GM19099 (cell line): Measurements from ENCODE around the gene DTD1.

Experiments
- POLR2A ChIP-seq: IDR thresholded peaks from 3 replicates; pipeline ENCODE4 v1.6.1; 2011; ENCODE audit warnings: low read depth; ENCODE audit not compliant: insufficient read length; ENCODE audit errors: extremely low read depth

DTD1 gene

GRCh38 chr20:18734525-18735189 is 146.8 kb downstream of the DTD1 start:
- TF ChIP-seq POLR2A, result no peak

GRCh38 chr20:18737140-18737539 is 149.3 kb downstream of the DTD1 start:
- no peak for TF ChIP-seq POLR2A

DNA sequence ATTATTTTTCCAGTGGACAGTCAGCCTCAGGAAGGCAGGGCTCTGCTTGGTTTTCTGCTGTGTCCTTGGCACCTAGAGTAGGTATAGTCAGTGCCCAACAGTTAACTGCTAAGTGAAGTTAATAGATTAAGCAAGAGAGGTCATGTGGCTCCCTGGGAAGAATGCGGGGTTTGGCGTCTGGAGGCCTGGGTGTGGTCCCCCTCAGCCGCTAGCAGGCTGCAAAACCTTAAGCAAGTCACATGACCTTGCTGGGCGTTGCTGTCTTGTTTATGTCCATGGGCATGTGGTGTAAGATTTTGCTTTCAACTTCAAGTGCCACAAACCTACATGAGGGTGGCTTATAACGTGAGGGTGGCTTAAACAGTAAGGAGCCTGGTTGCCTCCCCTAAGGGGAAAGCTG is 150.2 kb downstream of the DTD1 start:
- no peak for TF ChIP-seq POLR2A

DNA sequence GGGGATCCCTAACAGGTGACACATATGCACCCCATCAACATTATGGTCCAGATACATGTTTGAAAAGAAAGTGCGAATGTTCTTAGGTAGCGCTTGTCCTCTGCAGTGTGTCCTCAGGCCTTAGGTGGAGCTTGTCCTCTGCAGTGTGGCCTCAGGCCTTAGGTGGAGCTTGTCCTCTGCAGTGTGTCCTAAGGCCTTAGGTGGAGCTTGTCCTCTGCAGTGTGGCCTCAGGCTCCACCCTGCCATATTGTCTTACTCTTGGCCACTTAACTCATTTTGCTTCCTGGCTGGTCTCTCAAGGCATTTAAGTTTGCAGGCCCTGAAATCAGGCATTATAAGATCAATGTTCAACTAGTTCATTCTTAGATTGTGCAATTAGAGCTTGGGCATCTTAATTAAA is 151.0 kb downstream of the DTD1 start:
- TF ChIP-seq POLR2A, result no peak

- TF ChIP-seq POLR2A, result no peak
Measured at GRCh38 chr20:18739751-18740166, 151.9 kb downstream of the DTD1 start.

DNA sequence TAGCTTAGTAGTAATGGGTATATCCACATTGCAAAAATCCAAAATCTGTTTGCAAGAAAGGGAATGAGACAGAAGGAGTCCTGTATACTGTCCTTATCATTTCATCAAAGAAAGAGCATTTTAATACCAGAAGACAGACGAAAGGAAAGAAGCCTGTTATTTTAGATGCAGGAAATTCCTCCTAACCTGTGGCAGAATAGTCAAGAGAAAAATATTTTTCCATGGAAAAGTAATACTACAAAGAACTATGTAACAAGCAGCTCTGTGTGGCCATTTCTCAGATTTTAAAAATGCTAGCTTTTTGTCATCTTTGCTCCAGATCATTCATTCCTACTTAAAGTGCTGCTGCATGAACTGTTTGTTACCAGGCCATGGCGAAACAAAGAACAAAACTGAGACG is 152.9 kb downstream of the DTD1 start:
- TF ChIP-seq POLR2A, result no peak

DNA sequence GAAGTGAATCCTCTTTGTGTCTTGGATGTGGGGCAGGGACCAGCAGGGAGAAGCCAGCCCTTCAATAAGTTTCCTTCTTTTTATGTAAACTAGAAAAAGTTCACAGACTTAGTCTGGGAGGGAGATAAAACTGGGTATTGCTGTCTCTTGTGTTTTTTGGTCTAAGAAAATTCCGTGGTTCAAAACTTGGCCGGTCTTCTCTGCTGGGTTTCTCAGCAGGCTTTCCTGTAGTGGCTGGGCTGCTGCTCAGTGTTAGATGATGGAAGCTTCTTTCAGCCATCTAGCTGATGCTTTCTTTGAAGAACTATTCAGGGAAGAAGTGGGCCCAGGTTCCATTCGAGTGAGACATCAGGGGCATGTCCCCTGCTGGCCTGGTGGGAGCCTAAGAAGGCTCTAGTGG is 155.0 kb downstream of the DTD1 start:
- TF ChIP-seq POLR2A, result no peak

DNA sequence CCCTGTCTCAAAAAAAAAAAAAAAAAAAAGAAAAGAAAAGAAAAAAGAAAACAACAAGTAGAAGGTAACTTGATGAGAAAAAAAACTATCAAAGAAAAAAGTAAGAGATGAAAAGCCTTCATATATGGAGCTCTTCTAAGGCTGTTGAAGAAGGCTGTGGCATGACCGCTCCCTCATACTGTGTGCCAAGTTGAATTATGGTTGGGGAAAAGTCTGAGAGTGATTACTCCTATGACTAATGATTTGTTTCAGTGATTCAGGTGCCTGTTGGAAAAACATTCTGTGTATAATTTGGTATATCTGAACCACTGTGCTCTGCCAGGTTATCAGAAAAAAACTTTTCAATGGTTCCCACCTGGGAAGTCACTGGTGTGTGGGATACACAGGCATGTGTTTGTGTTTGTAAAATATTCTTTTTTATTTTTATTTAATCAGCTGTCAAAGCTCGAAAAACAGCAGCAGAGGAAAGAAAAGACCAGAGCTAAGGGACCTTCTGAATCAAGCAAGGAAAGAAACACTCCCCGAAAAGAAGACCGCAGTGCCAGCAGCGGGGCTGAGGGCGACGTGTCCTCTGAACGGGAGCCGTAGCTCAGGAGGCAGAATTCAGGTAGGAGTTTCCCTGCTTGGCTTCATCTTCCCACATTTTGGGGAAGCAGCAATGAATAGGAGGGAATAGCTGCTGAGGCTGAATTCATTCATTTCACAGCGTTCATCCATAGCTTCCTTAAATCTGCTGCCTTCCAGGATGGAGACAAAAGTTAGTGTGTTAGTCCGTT is 156.0 kb downstream of the DTD1 start:
- no peak for TF ChIP-seq POLR2A

GRCh38 chr20:18747090-18747489 is 159.2 kb downstream of the DTD1 start:
- TF ChIP-seq POLR2A, result no peak

GRCh38 chr20:18748987-18749386 is 161.1 kb downstream of the DTD1 start:
- no peak for TF ChIP-seq POLR2A

DNA sequence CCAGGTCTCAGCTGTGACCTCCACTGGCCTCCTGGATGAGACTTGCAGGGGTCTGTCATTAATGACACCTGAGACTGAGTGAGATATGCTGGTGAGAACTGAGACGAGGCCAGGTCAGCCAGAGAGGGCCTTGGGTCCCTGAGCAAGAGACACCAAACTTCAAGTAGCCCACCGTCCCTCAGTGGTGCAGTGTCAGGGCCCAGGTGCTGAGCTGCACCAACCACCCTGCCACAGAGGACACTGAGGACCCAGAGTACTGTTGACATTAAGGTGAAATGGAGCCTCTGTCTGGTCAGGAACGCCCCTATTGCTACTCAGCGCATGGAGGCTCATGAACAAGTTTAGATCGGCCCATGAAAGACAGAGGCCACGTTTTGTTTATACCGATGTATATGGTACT is 161.7 kb downstream of the DTD1 start:
- TF ChIP-seq POLR2A, result no peak

DNA sequence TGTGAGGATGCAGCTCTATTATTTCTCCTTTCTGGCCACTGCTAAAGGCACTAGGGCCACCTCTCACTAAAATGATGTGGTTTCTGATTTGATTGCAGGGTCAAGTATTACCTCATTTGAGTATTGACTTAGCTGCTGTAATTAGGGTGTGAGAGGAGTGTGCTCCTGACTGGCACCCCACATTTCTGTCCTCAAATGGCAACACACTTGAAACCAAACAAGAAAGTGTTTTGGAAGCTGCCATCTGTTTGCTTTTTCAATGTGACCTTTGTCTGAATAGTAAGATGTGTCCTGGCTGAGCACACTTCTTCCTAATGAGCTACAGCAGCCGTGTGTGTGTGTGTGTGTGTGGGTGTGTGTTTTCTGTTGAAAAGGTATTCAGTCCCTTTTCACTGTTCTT is 162.9 kb downstream of the DTD1 start:
- no peak for TF ChIP-seq POLR2A

DNA sequence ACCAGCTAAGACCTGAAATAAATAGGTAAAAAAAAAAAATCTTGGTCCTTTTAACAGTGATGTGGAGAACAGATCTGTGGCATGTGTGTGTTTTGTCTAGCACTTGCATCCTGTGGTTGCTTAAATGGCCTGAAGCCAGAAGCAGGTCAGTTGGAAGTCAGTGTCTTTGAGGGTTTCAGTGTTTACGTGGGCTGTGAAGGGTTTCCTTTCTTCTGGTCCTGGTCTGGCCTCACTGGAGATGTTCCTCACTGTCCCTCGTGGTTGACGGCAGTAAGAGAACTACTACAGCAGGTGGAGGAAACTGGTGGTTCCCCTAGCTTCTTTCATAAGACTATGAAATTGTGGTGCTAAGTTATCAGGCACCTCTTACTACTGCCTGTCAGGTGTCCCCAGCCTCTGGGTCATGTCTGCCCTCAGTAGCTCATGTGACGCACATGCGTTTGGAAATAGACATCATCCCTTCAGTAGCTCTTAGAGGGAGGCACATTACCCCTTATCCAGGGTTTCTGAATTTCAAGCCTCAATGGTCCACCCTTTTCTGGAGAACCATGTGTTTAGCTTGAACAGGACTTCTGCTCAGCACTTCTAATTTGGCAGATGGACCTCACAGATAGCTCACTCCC is 166.3 kb downstream of the DTD1 start:
- TF ChIP-seq POLR2A, result no peak

- no peak for TF ChIP-seq POLR2A
Measured at GRCh38 chr20:18754653-18755045, 166.8 kb downstream of the DTD1 start.

DNA sequence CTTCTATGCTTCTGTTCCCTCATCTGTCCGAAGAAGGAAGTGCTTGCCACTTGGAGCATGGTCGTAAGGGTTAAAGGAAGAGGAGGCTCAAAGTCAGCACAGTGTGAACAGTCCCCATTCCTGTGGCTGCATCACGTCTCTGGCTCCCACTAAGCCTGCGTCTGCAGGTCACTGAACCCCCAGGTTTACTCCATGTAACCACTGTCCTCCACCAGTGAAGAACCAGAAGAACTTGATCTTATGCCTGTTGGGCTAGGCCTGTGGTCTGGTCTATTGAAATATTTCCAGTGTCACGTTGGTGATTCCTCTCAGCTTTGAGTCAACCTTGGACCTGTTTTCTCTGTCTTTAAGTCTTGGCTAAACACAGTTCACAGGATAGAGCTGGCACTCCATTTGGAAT is 179.8 kb downstream of the DTD1 start:
- no peak for TF ChIP-seq POLR2A

DNA sequence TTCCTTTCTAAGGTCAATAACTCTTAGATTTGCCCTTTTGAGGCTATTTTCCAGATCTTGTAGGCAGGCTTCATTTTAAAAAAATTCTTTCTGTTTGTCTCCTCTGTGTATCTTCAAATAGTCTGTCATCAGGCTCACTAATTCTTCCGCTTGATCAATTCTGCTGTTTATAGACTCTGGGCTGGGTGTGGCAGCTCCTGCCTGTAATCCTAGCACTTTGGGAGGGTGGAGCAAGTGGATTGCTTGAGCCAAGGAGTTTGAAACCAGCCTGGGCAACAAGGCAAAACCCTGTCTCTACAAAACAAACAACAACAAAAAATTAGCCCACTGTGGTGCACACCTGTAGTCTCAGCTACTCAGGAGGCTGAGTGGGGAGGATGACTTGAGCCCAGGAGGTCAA is 185.7 kb downstream of the DTD1 start:
- no peak for TF ChIP-seq POLR2A
